LoVo (cell line): ENCODE measurements around the gene FAM222A.

ENCODE experiments used
- DNase-seq: peaks from one replicate; pipeline ENCODE4 v3.0.0-alpha.2; 2016; ENCODE audit warnings: low spot score

FAM222A gene

DNA sequence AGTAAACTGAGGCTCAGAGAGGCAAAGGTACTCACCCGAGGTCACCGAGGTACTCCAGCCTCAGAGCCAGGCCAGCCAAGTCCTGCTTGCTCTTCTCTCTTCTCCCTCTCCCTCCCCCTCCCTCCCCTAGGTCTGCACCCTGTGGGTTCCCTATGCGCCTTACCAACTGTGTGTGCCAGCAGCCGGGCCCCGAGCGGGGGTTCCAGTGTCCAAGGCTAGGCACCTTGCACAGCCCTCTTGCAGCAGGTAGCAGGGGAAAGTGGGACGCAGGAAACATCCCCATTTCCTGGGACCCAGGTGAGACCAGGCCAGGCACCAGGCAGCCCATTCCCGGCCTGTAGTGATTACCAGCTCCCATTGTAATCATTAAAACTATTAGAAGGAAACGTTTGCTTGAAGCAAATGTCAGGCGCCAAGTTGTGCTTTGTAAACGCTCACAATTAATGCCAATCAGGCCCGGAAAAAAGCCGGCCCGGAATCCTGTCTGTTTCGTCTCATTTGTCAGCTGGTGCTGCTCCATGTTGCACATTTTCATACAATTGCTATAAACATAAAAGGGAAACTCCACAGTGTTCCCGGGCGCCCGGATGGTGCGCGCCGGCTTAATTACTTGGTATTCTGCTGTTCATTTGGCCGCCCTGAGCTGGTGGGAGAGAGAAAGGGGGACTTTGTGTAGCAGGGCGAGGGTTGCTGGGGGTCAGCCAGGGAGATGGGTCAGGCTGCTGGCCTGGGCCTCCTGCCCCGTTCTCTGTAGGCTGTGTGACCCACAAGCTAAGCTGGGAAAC is 11.9 kb downstream of the FAM222A start:
- no peak for DNase-seq

DNA sequence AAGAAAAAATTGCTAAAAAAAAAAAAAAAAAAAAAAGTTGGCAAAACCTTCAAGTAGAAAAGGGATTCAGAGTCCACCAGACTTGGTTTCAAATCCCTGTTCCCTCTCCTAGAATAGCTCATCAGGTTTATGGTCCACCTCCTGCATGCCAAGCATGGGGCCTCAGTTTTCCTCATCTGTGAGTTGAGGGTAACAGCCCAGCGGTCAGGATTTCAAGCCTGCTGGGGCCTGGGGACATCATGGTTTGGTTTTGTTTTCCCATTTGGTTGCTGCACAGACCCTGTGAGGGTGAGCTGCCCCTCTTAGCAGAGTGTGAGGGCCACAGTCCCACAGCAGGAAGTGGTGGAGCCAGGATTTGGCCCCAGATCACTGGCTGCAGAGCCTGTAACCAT is 12.5 kb downstream of the FAM222A start:
- no peak for DNase-seq

GRCh38 chr12:109726511-109727038 is 12.9 kb downstream of the FAM222A start:
- DNase-seq: no peak

GRCh38 chr12:109727039-109727723 is 13.6 kb downstream of the FAM222A start:
- DNase-seq: no peak

GRCh38 chr12:109727746-109728726 is 14.4 kb downstream of the FAM222A start:
- no peak for DNase-seq

- no peak for DNase-seq
Observed at GRCh38 chr12:109728921-109729320, 15.3 kb downstream of the FAM222A start.

DNA sequence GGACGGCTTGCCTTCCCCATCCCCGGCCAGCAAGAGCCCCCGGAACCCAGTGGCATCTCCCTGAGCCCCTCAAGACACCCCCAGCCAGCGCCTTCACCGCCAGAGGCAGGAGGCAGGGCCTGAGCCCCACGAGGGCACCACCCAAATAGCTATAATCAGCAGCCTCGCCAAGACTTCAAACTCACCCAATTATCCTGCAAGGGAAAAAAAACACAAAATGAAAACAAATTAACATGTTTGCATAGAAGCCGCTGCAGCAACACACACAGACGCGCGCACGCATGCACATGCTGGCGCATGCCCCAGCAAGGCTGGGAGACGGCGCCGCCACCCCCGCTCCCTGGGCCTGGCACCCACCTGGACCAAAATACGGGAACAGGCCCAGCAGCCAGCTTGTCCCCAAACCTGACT is 15.8 kb downstream of the FAM222A start:
- DNase-seq: no peak

- DNase-seq: no peak
Observed at GRCh38 chr12:109729801-109730200, 16.2 kb downstream of the FAM222A start.

DNA sequence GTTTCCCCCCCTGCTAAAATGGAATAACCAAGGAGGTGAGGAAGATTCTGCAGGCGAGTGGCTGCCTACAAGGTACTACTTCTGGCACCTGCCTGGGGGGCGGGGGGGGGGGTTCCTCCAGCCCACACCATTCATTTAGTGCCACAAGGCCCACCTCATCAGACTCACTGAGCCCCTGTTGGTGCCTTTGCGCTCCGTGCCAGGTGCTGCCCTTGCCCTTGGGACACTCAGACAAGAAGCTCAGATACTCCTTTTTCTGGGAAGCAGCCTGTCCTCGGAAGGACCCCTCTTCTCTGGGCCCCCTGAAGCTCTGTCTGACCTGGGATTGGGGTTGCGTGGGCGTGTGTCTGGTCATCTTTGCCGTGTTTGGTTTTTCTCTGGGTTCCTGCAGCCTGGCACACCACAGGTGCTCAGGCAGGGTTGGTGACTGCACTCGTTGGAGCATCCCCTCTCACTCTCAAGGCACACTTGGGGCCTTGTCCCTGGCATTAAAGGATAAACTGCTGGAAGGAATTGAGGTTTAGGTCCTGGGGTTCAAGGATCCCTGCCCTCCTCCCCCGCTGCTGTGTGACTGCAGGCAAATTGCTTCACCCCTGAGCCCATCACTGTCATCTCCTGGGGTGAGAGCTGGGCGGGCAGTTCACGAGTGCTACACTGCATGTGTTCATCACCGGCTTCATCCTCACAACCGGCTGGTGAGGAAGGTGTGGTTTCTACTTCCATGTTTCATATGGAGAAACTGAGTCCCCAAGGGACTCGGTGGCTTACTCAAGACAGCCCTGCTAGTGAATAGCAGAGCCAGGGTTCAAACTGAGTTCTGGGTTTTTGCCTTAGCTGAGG is 16.9 kb downstream of the FAM222A start:
- DNase-seq: no peak

GRCh38 chr12:109731231-109731731 is 17.7 kb downstream of the FAM222A start:
- DNase-seq: no peak

GRCh38 chr12:109731806-109732205 is 18.2 kb downstream of the FAM222A start:
- no peak for DNase-seq

DNA sequence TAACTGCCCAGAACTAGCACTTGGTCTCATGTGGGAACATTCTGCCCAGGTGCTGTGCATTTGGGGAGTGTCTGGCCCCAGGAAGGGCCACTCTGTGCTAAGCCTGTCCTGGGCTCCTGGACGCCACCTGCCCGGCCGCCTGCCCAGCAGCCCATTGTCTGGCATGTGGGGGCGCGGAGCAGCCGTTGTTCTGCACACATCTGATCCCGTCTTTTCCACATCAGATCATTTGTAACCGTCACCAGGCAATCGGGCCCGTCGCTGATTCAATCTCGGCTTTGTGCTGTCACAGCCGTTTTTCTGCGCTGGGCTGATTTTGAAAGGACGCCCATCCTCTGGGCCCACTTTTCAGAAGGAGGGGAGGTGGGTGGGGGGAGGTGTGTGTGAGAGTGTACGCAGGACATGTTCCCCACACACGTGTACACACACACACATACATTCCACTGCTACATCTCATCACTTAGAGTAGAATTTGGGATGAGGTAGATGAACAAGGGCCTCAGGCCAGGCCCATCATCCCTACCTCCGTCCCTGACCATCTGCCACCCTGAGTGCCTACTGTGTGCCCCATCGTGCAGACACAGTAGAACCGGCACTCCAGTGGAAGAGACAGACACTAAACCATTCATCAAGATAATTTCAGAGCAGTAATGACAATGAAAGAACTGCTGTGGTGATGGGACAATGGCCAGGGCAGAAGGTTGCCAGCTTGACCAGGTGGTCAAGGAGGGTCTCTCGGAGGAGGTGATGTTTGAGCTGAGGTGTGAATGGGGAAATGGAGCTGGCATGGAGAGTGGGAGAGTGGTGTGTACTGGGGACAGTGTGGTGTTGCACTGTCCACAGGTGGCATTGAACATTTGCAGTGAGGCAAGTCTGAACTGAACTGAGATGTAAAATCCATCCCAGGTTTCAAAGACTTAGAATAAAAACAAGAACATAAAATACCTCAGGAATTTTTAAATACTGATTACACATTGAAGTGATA is 19.0 kb downstream of the FAM222A start:
- no peak for DNase-seq

GRCh38 chr12:109734219-109735000 is 20.8 kb downstream of the FAM222A start:
- DNase-seq: no peak

- no peak for DNase-seq
Observed at GRCh38 chr12:109735051-109735521, 21.5 kb downstream of the FAM222A start.

DNA sequence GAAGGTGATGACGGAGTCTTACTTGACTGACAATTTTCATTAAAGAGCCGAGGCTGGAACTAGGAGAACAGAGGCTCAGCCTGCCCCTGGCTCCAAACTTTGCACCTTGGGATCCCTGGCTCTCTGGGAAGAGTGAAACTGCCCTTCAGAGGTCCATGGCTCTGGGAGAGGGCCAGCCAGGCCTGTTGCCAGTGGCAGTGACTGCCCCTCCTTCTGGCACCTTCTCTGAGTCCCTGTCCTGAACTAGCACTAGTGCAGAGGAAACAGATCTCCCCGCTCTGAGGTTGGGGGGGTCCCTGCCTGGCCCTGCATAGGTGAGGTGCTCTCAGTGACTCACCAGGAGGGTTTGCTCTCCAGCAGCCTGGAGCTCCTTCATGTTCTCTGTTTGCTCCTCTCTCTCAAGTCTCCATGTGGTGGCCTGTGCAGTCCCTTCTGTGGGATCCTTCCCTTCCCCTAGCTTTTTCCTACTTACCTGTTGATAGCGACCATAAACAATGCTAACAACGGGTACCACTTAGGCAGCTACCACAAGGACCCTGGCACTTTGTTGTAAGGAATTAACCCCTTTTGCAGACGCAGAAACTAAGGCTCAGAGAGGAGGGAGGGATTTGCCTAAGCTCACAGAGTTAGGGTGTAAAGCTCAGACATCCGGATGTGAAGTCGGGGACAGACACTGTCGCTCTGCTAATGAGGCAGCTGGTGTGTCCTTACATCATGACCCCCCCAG is 22.4 kb downstream of the FAM222A start:
- DNase-seq: no peak

- DNase-seq: no peak
Observed at GRCh38 chr12:109736552-109737108, 23.0 kb downstream of the FAM222A start.

DNA sequence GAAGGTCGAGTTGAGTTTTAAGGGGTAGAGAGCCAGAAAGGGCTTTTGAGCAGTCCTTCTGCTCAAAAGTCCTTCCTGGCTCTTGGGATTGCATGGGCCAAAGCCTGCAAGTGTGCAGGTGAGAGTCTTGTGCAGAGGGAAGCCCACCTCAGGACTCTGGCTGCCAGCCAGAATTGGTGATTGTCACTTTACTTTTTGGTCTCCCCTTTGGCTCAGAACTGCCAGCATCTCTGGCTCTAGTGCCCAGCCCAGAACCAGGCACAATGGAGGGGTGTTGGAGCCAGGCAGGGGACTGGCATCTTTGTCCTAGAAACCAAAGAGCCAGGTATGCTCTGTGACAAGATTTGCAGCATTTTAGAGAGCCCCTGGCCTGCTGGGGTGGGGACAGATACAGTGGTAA is 23.5 kb downstream of the FAM222A start:
- DNase-seq: no peak

DNA sequence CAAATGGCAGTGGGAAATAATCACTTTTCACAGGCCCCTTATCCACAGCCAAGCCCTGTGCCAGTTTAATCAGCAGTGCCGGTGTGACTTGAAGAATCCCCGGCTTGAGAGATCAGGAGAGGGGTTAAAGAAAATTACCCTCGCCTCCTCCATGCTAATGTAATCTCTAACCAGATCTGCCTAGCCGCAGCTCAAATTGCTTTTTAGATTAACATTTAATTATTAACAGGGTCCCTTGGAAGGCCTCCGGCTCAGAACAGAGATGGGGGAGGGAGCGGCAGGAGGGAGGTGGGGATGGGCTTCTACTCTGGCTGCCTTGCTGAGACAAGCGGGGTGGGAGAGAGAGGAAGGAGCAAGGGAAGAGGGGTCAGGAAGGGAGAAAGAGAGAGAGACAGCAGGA is 24.0 kb downstream of the FAM222A start:
- DNase-seq: no peak
